Caco-2 (cell line): Measurements from ENCODE around the gene NECTIN2. TPM values are rescaled to one million over a fixed set of nuclear protein-coding genes. Genes with fewer than 3 reads are reported as not detected.

ENCODE experiments used
- BruUV-seq: library from RNA; stranded (reverse); fragments of 400-500 nt; replicated peaks from 2 replicates; lab custom pipeline; 2021; lab: Mats Ljungman, UMichigan
- CTCF ChIA-PET: fragments of 300-600 bp; sonication (Branson Sonifier 250); formaldehyde crosslinking; loops from one replicate; lab custom pipeline; 2022; ENCODE audit warnings: antibody characterized with exemption; lab: Charles Lee
- POLR2A ChIA-PET: fragments of 300-600 bp; sonication (Branson Sonifier 250); formaldehyde crosslinking; loops from one replicate; lab custom pipeline; 2022; ENCODE audit warnings: antibody characterized with exemption; lab: Charles Lee
- DNase-seq, 2 experiments: peaks; one replicate each; pipeline versions ENCODE4 v3.0.0 to v3.0.0-alpha.2; 2020 to 2022
- H3K27me3 ChIP-seq: replicated peaks from 2 replicates; pipeline ENCODE4 v1.6.0; 2011; ENCODE audit warnings: low read length; ENCODE audit not compliant: control insufficient read depth, insufficient read depth
- H3K36me3 ChIP-seq: 2 replicates; pipeline ENCODE4 v1.5.1; 2011; ENCODE audit warnings: low read length; ENCODE audit not compliant: control insufficient read depth, insufficient read depth
- H3K4me1 ChIP-seq: fragments of 250-450 bp; sonication (Bioruptor Pico); 2 replicates; pipeline ENCODE4 v1.5.1; 2020; ENCODE audit warnings: mild to moderate bottlenecking
- H3K4me3 ChIP-seq: 2 replicates; pipeline ENCODE4 v1.5.1; 2011; ENCODE audit warnings: low read depth, mild to moderate bottlenecking, control low read depth, low read length
- H3K9me3 ChIP-seq: fragments of 250-450 bp; sonication (Bioruptor Pico); 2 replicates; pipeline ENCODE4 v1.5.1; 2020; ENCODE audit warnings: mild to moderate bottlenecking, moderate library complexity
- H3K27ac Mint-ChIP-seq: one replicate; pipeline ENCODE4 v1.8.0; 2022; ENCODE audit warnings: mixed read lengths; ENCODE audit not compliant: unreplicated experiment
- H3K27me3 Mint-ChIP-seq: one replicate; pipeline ENCODE4 v1.8.0; 2022; ENCODE audit warnings: mixed read lengths; ENCODE audit not compliant: insufficient read depth, unreplicated experiment
- H3K36me3 Mint-ChIP-seq: one replicate; pipeline ENCODE4 v1.8.0; 2022; ENCODE audit warnings: mild to moderate bottlenecking, mixed read lengths; ENCODE audit not compliant: insufficient read depth, unreplicated experiment
- H3K4me1 Mint-ChIP-seq: one replicate; pipeline ENCODE4 v1.8.0; 2022; ENCODE audit warnings: low read depth, mixed read lengths; ENCODE audit not compliant: unreplicated experiment
- H3K4me3 Mint-ChIP-seq: one replicate; pipeline ENCODE4 v1.8.0; 2022; ENCODE audit warnings: mild to moderate bottlenecking, moderate library complexity, mixed read lengths; ENCODE audit not compliant: unreplicated experiment
- H3K9me3 Mint-ChIP-seq: one replicate; pipeline ENCODE4 v1.8.0; 2022; ENCODE audit warnings: mixed read lengths; ENCODE audit not compliant: unreplicated experiment
- intact Hi-C: fragments of 100-400 bp; cut with micrococcal nuclease; formaldehyde crosslinking; loops from one replicate; pipeline ENCODE4 v1.10.0; 2022; ENCODE audit not compliant: unreplicated experiment
- total RNA-seq: library from RNA; stranded (reverse); gene quantifications from 2 replicates; pipeline ENCODE4 v1.2.3, GENCODE V29; 2022
- TF ChIP-seq, protein P1 (sequence below), 2 experiments: fragments of 200-600 bp in 1 of 2; IDR thresholded peaks; 1 replicate in 1 of 2; 2 replicates in 1 of 2; pipeline versions ENCODE4 v1.5.1 to v1.8.0; 2011 to 2022; ENCODE audit warnings: antibody characterized with exemption in 1 of 2, control low read depth in 1 of 2, inconsistent platforms in 1 of 2, low read depth in 1 of 2, low read length in 1 of 2, mild to moderate bottlenecking in 1 of 2, moderate library complexity in 1 of 2; ENCODE audit not compliant: insufficient read depth in 1 of 2, severe bottlenecking in 1 of 2, unreplicated experiment in 1 of 2

Gene NECTIN2
- total RNA-seq, 1 experiment from 2014 or later = 258 TPM

DNA sequence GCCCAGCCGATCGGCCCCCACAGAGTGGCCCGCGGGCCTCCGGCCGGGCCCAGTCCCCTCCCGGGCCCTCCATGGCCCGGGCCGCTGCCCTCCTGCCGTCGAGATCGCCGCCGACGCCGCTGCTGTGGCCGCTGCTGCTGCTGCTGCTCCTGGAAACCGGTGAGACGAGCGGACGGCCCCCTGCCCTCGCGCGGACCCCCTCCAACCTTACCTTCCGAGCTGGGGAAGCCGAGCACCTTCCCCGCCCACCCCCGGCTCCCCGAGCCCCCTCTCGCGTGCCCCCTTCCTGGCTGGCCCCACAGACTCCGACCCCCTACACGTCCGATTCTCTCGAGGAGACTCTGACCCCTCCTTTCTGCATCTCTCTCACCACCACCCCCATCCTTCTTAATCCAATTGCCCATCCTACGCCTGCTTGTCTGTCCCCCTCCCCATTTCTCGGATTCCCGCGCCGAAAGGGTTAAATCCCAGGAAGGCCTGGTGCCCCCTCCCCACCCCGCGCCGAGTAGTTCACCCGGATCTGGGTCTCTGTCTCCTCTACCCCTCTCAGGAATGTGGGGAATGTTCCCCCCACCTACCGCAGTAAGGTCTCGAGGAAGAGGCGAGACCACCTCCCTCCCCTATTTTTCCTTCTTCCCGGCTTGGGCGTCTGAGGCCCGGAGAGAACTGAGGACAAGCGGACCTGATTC lies 502 bp downstream of the NECTIN2 start:
- H3K36me3 Mint-ChIP-seq = peaks cover 50% of the 10 kb centered on the region
- TF ChIP-seq, protein P1, sequence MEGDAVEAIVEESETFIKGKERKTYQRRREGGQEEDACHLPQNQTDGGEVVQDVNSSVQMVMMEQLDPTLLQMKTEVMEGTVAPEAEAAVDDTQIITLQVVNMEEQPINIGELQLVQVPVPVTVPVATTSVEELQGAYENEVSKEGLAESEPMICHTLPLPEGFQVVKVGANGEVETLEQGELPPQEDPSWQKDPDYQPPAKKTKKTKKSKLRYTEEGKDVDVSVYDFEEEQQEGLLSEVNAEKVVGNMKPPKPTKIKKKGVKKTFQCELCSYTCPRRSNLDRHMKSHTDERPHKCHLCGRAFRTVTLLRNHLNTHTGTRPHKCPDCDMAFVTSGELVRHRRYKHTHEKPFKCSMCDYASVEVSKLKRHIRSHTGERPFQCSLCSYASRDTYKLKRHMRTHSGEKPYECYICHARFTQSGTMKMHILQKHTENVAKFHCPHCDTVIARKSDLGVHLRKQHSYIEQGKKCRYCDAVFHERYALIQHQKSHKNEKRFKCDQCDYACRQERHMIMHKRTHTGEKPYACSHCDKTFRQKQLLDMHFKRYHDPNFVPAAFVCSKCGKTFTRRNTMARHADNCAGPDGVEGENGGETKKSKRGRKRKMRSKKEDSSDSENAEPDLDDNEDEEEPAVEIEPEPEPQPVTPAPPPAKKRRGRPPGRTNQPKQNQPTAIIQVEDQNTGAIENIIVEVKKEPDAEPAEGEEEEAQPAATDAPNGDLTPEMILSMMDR (IDR thresholded peaks at IDR 0.05; ENCODE audit: insufficient read depth in 1 of 2, low read depth in 1 of 2, low read length in 1 of 2, severe bottlenecking in 1 of 2, unreplicated experiment in 1 of 2) = no peak
- H3K4me3 ChIP-seq = peak overlapping the region; percentile 72
- POLR2A ChIA-PET = interaction anchor here (0.6 to 1.9 kb wide), 11 partner anchors 10 to 246 kb away, joined by 3 to 30 read pairs (median 8); partner anchors contain the start of genes BCAM, CBLC and TOMM40
- H3K27ac Mint-ChIP-seq = peak overlapping the region; percentile 98
- H3K27me3 Mint-ChIP-seq = no peaks in the 10 kb centered on the region
- intact Hi-C loops = loop anchor here (1.0 to 10.0 kb wide), 3 partner anchors 44 to 152 kb away; partner anchors contain the start of gene CEACAM16
- no TSS peak for BruUV-seq
- H3K4me1 ChIP-seq = peaks cover 35% of the 10 kb centered on the region
- H3K4me3 Mint-ChIP-seq = peak overlapping the region; percentile 76
- H3K4me1 Mint-ChIP-seq = peaks cover 40% of the 10 kb centered on the region
- no peaks in the 10 kb centered on the region for H3K9me3 ChIP-seq
- H3K36me3 ChIP-seq = peaks cover 4% of the 10 kb centered on the region; the same call in 1 of the 2 replicates
- CTCF ChIA-PET = interaction anchor here (0.6 to 1.4 kb wide), 11 partner anchors 38 to 863 kb away, joined by 3 to 53 read pairs (median 6); partner anchors contain the start of genes BCAM, CBLC and TOMM40
- H3K27me3 ChIP-seq = no peaks in the 10 kb centered on the region
- H3K9me3 Mint-ChIP-seq = no peaks in the 10 kb centered on the region
- DNase-seq = peak; percentile 76 to 85

DNA sequence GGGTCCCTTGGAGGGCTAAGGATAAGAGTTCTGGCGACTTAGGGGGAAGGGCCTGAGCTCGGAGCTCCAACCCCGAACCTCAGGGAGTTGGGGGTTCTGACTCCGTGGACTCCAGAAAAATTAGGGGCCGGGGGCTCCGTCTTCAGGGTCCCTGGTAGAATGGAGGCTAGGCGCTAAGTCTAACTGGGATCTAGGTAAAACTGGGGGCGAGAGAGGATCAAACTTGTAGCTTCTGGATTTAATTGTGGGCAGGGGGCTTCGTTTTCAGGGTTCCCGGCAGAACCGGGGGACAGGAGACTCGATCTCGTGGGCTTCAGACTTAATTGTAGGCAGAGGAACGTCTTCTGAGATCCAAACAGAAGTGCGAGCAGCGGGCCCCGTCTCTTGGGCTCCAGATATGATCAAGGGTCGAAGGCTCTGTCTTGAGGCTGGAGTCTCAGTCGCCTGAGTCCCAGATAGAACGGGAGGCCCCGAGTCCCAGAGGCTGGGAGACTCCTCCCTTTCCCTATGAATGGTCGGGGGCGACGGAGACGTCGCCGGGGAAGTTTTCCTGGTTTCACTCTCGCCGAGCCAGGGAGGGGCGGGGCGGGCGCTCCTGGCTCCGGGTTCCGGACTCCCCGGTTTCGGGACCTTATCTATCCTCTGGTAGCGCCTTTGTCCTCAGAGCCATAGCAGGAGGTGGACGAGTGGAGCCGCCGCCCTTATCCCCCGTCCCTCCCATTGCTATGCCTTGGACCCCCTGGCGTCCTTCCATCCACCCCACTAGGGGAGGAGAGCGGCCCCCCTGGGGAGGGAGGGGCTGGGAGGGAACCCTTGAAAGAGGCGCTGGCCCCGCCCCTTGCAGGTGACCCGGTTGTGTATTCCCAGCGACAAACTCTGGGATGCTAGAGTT lies 1.3 kb downstream of the NECTIN2 start:
- Mint-ChIP-seq H3K4me3 (peak overlapping the region; percentile 76), H3K36me3 (peaks cover 58% of the 10 kb centered on the region), H3K9me3 (no peaks in the 10 kb centered on the region), H3K4me1 (peaks cover 40% of the 10 kb centered on the region), H3K27ac (peak overlapping the region; percentile 98), H3K27me3 (no peaks in the 10 kb centered on the region)
- TF ChIP-seq, protein P1 (IDR thresholded peaks at IDR 0.05; ENCODE audit: insufficient read depth in 1 of 2, low read depth in 1 of 2, low read length in 1 of 2, severe bottlenecking in 1 of 2, unreplicated experiment in 1 of 2) = no peak
- Histone ChIP-seq H3K27me3 (no peaks in the 10 kb centered on the region), H3K9me3 (no peaks in the 10 kb centered on the region), H3K4me1 (peaks cover 35% of the 10 kb centered on the region), H3K36me3 (peaks cover 4% of the 10 kb centered on the region; the same call in 1 of the 2 replicates), H3K4me3 (peak overlapping the region; percentile 72)
- peak; percentile 90 to 92 for DNase-seq
- TSS peak; percentile 96 for BruUV-seq
- intact Hi-C loops = loop anchor here (5.0 to 10.0 kb wide), 2 partner anchors 105 to 153 kb away; partner anchors contain the start of gene CEACAM16
- ChIA-PET CTCF (interaction anchor here (0.6 kb wide), 1 partner anchor 863 kb away, joined by 6 read pairs; no protein-coding TSS in a partner anchor), POLR2A (interaction anchor here (0.5 to 2.0 kb wide), 8 partner anchors 35 to 830 kb away, joined by 3 to 30 read pairs (median 8); partner anchors contain the start of genes BCAM, CBLC and TOMM40)
